GM12878 (cell line): Measurements from ENCODE around the gene R3HDM2. TPM values are rescaled to one million over a fixed set of nuclear protein-coding genes. Genes with fewer than 3 reads are reported as not detected.

ENCODE experiments used
- ATAC-seq: fragments of 200-7000 bp; cut with Tn5 transposase; 3 replicates; pipeline ENCODE4 v1.9.1; 2020; ENCODE audit warnings: mild to moderate bottlenecking, moderate library complexity
- BruUV-seq: library from RNA; stranded (reverse); fragments of 400-500 nt; replicated peaks from 2 replicates; lab custom pipeline; 2021; lab: Mats Ljungman, UMichigan
- CTCF ChIA-PET: fragments of 300-600 bp; sonication (Branson Sonifier 250); formaldehyde crosslinking; extraction: SDS; loops from one replicate; lab custom pipeline; 2021; ENCODE audit warnings: inconsistent platforms; lab: Yijun Ruan, JAX
- POLR2A ChIA-PET: fragments of 350-600 bp; formaldehyde crosslinking; extraction: SDS; loops from one replicate; lab custom pipeline; 2021; ENCODE audit warnings: inconsistent platforms; lab: Charles Lee
- RAD21 ChIA-PET: fragments of 300-600 bp; sonication (Branson Sonifier 250); formaldehyde crosslinking; loops from one replicate; lab custom pipeline; 2023; ENCODE audit warnings: antibody characterized with exemption; ENCODE audit not compliant: unreplicated experiment; lab: Charles Lee
- SMC1A ChIA-PET: fragments of 300-600 bp; sonication (Branson Sonifier 250); formaldehyde crosslinking; loops from one replicate; lab custom pipeline; 2023; ENCODE audit not compliant: unreplicated experiment, uncharacterized antibody; lab: Charles Lee
- DNase-seq: peaks from one replicate; pipeline ENCODE4 v3.0.0-alpha.2; 2011; ENCODE audit warnings: low read depth, low spot score
- FAIRE-seq: peaks from 3 replicates; lab custom pipeline; 2011; peaks lifted over from hg19 to GRCh38; lab: Jason Lieb, UNC
- H2AFZ ChIP-seq: 2 replicates; pipeline ENCODE4 v1.6.0; 2011; ENCODE audit warnings: low read depth, low read length, control low read depth; ENCODE audit not compliant: control insufficient read depth
- H3K27ac ChIP-seq: 2 replicates; pipeline ENCODE4 v1.5.1; 2011; ENCODE audit warnings: control low read depth; ENCODE audit not compliant: control insufficient read depth, insufficient read depth
- H3K27me3 ChIP-seq, 2 experiments: replicated peaks in 1 of 2; 2 replicates each; pipeline versions ENCODE4 v1.6.0 to v1.6.1; 2011; ENCODE audit warnings: low read length in 1 of 2; ENCODE audit not compliant: control insufficient read depth in 2 of 2, insufficient read depth in 2 of 2
- H3K36me3 ChIP-seq, 2 experiments: 2 replicates each; pipeline ENCODE4 v1.5.1; 2011; ENCODE audit warnings: low read length in 1 of 2; ENCODE audit not compliant: control insufficient read depth in 2 of 2, insufficient read depth in 2 of 2
- H3K4me1 ChIP-seq: 2 replicates; pipeline ENCODE4 v1.6.1; 2011; ENCODE audit warnings: mild to moderate bottlenecking, low read length, moderate library complexity, mixed read lengths; ENCODE audit not compliant: control insufficient read depth, insufficient read depth
- H3K4me2 ChIP-seq: 2 replicates; pipeline ENCODE4 v1.6.0; 2011; ENCODE audit warnings: control low read depth; ENCODE audit not compliant: control insufficient read depth, insufficient read depth
- H3K4me3 ChIP-seq: fragments of 200-600 bp; sonication (generic); 2 replicates; pipeline ENCODE4 v1.5.1; 2016
- H3K79me2 ChIP-seq: 2 replicates; pipeline ENCODE4 v1.6.0; 2011; ENCODE audit warnings: low read length; ENCODE audit not compliant: control insufficient read depth, insufficient read depth
- H3K9ac ChIP-seq: 2 replicates; pipeline ENCODE4 v1.8.0; 2011; ENCODE audit warnings: low read length, control low read depth, mixed read lengths; ENCODE audit not compliant: control insufficient read depth, insufficient read depth
- H3K9me3 ChIP-seq: replicated peaks from 3 replicates; pipeline ENCODE4 v1.5.1; 2011; ENCODE audit warnings: mild to moderate bottlenecking, low read length; ENCODE audit not compliant: control insufficient read depth, insufficient read depth
- H4K20me1 ChIP-seq: 2 replicates; pipeline ENCODE4 v1.6.0; 2011; ENCODE audit not compliant: control insufficient read depth, insufficient read depth
- KAT2A ChIP-seq: conservative IDR thresholded peaks from 2 replicates; pipeline ENCODE4 v1.6.1; 2011; ENCODE audit warnings: low read depth, low read length; ENCODE audit not compliant: control insufficient read depth
- MEF2A ChIP-seq: IDR thresholded peaks from 2 replicates; pipeline ENCODE4 v1.6.1; 2011; ENCODE audit warnings: low read depth, mild to moderate bottlenecking, low read length, moderate library complexity; ENCODE audit not compliant: insufficient read depth
- MYC ChIP-seq: IDR thresholded peaks from 2 replicates; pipeline ENCODE4 v1.6.1; 2011; ENCODE audit warnings: mild to moderate bottlenecking, low read length, moderate library complexity, inconsistent platforms; ENCODE audit not compliant: insufficient read depth, insufficient replicate concordance, insufficient read length, severe bottlenecking
- TBL1XR1 ChIP-seq: IDR thresholded peaks from 2 replicates; pipeline ENCODE4 v1.6.1; 2012; ENCODE audit warnings: low read depth, low read length, improper control_type of control experiment
- WGBS: methylation state at CpG from one replicate; pipeline ENCODE4 v1.1.6; 2016; ENCODE audit warnings: low lambda C conversion rate; ENCODE audit not compliant: insufficient replicate concordance, insufficient coverage; ENCODE audit errors: missing lambda C conversion rate; 5-methylcytosine and 5-hydroxymethylcytosine counted together
- in situ Hi-C: fragments of 300-500 bp; cut with MboI; formaldehyde crosslinking; loops from 9 replicates; pipeline ENCODE4 v1.14.3; 2018; ENCODE audit warnings: mixed read lengths
- intact Hi-C: fragments of 100-400 bp; cut with micrococcal nuclease; formaldehyde crosslinking; loops from one replicate; pipeline ENCODE4 v1.14.2; 2022; ENCODE audit not compliant: unreplicated experiment
- polyA plus RNA-seq, 11 experiments: library from polyadenylated mRNA; depleted of rRNA in 4 of 11; unstranded in 6 of 11; stranded (reverse) in 5 of 11; fragments of >200 nt; fragmentation: Nextera tagmentation in 4 of 11; fragmentation: Illumina TruSeq in 1 of 11; extraction: Ambion mirVana in 4 of 11; extraction: Trizol in 1 of 11; gene quantifications; 1 replicate in 1 of 11; 2 replicates in 10 of 11; pipeline versions ENCODE4 v1.2.1 to v1.2.3, GENCODE V29; 2011 to 2016; ENCODE audit warnings: inconsistent platforms in 2 of 11, missing spikeins in 2 of 11, low read depth in 1 of 11
- total RNA-seq, 4 experiments: library from RNA; depleted of rRNA in 3 of 4; stranded (reverse); fragments of >200 nt in 3 of 4; fragmentation: Illumina TruSeq in 1 of 4; extraction: Trizol in 1 of 4; gene quantifications; 2 replicates each; pipeline versions ENCODE4 v1.2.1 to v1.2.3, GENCODE V29; 2013 to 2021
- TF ChIP-seq, protein P1 (sequence below): fragments of 450-650 bp; IDR thresholded peaks from 2 replicates; pipeline ENCODE4 v1.6.1; 2016; ENCODE audit warnings: mild to moderate bottlenecking

Gene R3HDM2
- total and polyA plus RNA-seq, 10 of the 15 experiments (the other 5 are each of a cell fraction or from before 2014, with no cell fraction given) = 4.6 to 26.1 (median 11.2) TPM

DNA sequence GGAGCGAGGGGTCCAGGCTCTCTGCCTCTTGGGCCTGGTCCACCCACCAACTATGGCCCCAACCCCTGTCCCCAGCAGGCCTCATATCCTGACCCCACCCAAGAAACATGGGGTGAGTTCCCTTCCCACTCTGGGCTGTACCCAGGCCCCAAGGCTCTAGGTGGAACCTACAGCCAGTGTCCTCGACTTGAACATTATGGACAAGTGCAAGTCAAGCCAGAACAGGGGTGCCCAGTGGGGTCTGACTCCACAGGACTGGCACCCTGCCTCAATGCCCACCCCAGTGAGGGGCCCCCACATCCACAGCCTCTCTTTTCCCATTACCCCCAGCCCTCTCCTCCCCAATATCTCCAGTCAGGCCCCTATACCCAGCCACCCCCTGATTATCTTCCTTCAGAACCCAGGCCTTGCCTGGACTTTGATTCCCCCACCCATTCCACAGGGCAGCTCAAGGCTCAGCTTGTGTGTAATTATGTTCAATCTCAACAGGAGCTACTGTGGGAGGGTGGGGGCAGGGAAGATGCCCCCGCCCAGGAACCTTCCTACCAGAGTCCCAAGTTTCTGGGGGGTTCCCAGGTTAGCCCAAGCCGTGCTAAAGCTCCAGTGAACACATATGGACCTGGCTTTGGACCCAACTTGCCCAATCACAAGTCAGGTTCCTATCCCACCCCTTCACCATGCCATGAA is 40.3 kb upstream of the R3HDM2 start:
- BruUV-seq = no TSS peak
- RAD21 ChIA-PET = interaction anchor here (1.0 kb wide), 1 partner anchor 12 kb away, joined by 3 read pairs; no protein-coding TSS in a partner anchor
- POLR2A ChIA-PET = interaction anchor here (0.5 to 1.0 kb wide), 3 partner anchors 8 to 43 kb away, joined by 3 to 4 read pairs (median 3); no protein-coding TSS in a partner anchor
- SMC1A ChIA-PET = no interaction called here
- ATAC-seq (no peak), FAIRE-seq (no peak), DNase-seq (no peak)
- TF ChIP-seq KAT2A = no peak
- TF ChIP-seq, protein P1, sequence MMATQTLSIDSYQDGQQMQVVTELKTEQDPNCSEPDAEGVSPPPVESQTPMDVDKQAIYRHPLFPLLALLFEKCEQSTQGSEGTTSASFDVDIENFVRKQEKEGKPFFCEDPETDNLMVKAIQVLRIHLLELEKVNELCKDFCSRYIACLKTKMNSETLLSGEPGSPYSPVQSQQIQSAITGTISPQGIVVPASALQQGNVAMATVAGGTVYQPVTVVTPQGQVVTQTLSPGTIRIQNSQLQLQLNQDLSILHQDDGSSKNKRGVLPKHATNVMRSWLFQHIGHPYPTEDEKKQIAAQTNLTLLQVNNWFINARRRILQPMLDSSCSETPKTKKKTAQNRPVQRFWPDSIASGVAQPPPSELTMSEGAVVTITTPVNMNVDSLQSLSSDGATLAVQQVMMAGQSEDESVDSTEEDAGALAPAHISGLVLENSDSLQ = no peak
- no peak for TF ChIP-seq MEF2A
- TF ChIP-seq MYC = no peak
- no peak for TF ChIP-seq TBL1XR1
- Histone ChIP-seq H3K9ac (no peak overlapping the region), H3K4me3 (no peak overlapping the region), H2AFZ (no peak overlapping the region), H3K36me3 (peaks cover 1 to 33% of the 10 kb centered on the region in 2 experiments), H3K4me2 (no peak overlapping the region), H3K27ac (no peak overlapping the region), H3K9me3 (no peaks in the 10 kb centered on the region), H3K4me1 (peaks cover 8% of the 10 kb centered on the region), H3K27me3 (no peaks in the 10 kb centered on the region), H4K20me1 (no peaks in the 10 kb centered on the region), H3K79me2 (peaks cover 16% of the 10 kb centered on the region)
- intact Hi-C loops (loop anchor here (10.0 kb wide), 1 partner anchor 284 kb away; the partner anchor contains the start of genes CDK4 and MARCHF9), in situ Hi-C loops (no loop called here)
- 95% methylated on average over 4 of the region's 4 CpGs for WGBS
- CTCF ChIA-PET = interaction anchor here (1.2 to 2.2 kb wide), 3 partner anchors 8 to 9 kb away, joined by 3 to 8 read pairs (median 4); partner anchors contain the start of gene ARHGAP9
